B cell (primary cell): Measurements from ENCODE around the gene HLA-DQA2.

Experiments
- EZH2 ChIP-seq: IDR thresholded peaks from 2 replicates; pipeline ENCODE4 v1.6.1; 2012; ENCODE audit warnings: borderline replicate concordance, low read depth, mild to moderate bottlenecking, moderate library complexity, low read length; ENCODE audit not compliant: insufficient read depth, poor library complexity, severe bottlenecking
- TF ChIP-seq, protein P1 (sequence below): fragments of 200-600 bp; IDR thresholded peaks from one replicate; pipeline ENCODE4 v1.8.0; 2022; ENCODE audit warnings: antibody characterized with exemption, mild to moderate bottlenecking

DNA sequence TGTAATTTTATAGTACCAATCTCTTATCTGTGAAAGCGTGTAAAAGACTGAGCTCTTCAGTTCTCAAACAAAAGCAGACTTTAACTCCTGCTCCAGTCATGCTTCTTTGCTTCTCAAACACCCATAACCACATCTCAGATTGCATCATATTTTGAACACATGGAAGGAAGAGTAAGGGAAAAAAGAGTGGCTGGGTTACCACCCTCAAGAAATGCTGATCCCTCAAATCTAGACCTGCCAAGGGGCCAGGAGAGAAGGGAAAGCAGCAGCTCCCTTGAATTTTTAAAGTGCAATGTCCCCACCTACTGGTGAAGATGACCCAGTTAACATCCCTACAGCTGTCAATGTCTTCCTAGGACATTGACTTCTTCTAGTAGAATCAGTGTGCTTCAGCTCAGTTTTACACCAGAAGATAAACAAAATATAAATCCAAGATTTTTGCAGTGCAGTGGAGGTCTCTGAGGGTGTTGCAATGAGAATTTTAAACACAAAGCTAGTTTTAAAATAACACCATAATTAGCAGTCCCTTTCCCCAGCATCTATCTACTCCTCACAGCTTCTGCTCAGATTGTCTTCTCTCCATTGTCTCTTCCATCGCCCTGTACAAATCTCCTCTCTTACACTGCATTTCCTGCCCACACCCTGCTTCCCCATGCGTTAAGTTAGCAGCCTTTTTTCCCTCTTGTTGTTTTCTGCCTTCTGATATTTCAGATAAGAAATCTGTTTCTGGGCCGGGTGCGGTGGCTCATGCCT lies 44.8 kb downstream of the HLA-DQA2 start:
- TF ChIP-seq, protein P1, sequence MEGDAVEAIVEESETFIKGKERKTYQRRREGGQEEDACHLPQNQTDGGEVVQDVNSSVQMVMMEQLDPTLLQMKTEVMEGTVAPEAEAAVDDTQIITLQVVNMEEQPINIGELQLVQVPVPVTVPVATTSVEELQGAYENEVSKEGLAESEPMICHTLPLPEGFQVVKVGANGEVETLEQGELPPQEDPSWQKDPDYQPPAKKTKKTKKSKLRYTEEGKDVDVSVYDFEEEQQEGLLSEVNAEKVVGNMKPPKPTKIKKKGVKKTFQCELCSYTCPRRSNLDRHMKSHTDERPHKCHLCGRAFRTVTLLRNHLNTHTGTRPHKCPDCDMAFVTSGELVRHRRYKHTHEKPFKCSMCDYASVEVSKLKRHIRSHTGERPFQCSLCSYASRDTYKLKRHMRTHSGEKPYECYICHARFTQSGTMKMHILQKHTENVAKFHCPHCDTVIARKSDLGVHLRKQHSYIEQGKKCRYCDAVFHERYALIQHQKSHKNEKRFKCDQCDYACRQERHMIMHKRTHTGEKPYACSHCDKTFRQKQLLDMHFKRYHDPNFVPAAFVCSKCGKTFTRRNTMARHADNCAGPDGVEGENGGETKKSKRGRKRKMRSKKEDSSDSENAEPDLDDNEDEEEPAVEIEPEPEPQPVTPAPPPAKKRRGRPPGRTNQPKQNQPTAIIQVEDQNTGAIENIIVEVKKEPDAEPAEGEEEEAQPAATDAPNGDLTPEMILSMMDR, result peak; percentile 82
- TF ChIP-seq EZH2, result no peak
